Measurements from ENCODE around the gene FCRL1.

FCRL1 gene

GRCh38 chr1:157803851-157804250 is 16.1 kb downstream of the FCRL1 start:
- DNase-seq (ENCODE audit: low read depth in 3 of 3) = no peak

GRCh38 chr1:157799996-157800395 is 19.9 kb downstream of the FCRL1 start:
- no peak for DNase-seq (ENCODE audit: low read depth in 3 of 3)

GRCh38 chr1:157798211-157798610 is 21.7 kb downstream of the FCRL1 start:
- DNase-seq (ENCODE audit: low read depth in 3 of 3) = no peak

- DNase-seq (ENCODE audit: low read depth in 3 of 3) = no peak
Observed at GRCh38 chr1:157785248-157785647, 34.7 kb downstream of the FCRL1 start.

DNA sequence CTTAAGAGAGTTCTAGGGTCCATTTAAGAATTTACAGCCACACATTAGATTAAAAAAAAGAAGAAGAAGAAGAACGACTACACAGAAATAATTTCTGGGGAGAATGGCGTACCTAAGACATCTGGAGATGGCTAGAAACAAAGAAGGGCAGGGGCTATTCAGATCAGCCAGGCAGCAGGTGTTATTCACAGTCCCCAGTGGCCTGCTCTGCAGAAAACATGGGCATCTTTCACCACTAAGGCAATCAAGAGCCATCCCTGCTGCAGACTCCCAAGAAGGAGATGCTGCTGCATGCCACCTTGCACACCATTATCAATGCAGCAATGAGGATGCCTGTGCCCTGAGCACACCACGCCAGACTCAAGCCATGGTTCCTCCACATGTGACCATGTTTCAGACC is 35.1 kb downstream of the FCRL1 start:
- no peak for DNase-seq (ENCODE audit: low read depth in 3 of 3)

DNA sequence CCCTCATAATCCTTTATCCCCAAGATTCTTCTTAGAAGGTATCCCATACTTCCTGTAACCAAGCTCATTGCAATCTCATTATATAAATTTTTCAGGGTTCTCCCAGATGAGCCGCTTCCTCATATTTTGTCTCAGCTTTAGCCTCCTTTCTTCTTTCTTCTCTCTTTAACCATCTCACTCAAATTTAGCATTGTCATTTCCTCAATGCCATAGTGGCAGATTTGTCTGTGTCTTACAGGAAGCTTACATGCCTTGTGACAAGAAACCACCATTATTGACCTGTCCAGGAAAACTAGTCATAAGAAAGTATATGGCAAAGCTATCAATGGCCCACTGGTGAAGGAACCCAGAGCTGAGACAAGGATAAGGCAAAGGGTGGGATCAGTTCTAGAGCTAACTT is 37.0 kb downstream of the FCRL1 start:
- no peak for DNase-seq (ENCODE audit: low read depth in 3 of 3)

DNA sequence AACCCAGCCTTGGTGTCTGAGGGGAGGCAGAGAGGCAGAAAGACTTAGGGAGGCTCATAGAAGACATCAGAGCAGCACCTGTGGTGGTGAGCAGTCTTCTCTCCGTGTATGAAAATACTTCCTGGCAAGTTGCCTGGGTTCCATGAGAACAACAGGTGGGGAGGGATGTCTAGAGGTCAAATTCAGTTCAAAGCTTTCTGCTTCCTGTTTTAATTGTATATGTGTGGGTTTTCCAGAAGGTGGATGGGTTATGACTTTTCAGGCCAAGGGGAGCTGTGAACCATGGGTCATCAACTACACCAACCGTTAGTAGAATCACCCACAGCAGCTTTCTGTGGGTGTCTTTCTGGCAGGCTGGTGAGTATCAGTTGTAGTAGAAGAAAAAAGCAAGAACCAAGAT is 38.9 kb downstream of the FCRL1 start:
- DNase-seq (ENCODE audit: low read depth in 3 of 3) = no peak

GRCh38 chr1:157776971-157777391 is 42.9 kb downstream of the FCRL1 start, which contains the start of gene FCRL2:
FCRL2 (minus strand) TSS chr1:157777132; CDS start chr1:157777073, 59 bp downstream.
- DNase-seq (ENCODE audit: low read depth in 3 of 3) = no peak

GRCh38 chr1:157775101-157775870 is 44.6 kb downstream of the FCRL1 start:
- DNase-seq (ENCODE audit: low read depth in 3 of 3) = no peak

DNA sequence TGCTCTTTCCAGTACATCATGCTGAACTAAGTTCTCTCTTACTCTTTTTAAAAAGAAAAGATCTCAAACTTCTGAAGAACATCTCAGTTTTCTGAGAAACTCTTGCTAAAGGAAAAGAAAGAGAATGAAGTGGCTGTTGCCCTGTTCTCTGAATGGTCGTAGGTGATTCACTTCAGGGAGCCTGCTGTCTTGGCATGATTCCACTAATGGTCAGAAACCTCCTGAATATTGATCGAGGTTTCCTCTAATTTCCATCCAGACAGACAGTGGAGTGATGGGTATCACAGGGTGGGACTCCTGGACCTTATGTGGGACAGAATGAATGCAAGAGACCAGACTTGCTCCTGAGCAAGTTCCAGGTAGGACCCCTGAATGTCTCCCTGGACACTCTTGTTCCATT is 45.5 kb downstream of the FCRL1 start:
- DNase-seq (ENCODE audit: low read depth in 3 of 3) = no peak

DNA sequence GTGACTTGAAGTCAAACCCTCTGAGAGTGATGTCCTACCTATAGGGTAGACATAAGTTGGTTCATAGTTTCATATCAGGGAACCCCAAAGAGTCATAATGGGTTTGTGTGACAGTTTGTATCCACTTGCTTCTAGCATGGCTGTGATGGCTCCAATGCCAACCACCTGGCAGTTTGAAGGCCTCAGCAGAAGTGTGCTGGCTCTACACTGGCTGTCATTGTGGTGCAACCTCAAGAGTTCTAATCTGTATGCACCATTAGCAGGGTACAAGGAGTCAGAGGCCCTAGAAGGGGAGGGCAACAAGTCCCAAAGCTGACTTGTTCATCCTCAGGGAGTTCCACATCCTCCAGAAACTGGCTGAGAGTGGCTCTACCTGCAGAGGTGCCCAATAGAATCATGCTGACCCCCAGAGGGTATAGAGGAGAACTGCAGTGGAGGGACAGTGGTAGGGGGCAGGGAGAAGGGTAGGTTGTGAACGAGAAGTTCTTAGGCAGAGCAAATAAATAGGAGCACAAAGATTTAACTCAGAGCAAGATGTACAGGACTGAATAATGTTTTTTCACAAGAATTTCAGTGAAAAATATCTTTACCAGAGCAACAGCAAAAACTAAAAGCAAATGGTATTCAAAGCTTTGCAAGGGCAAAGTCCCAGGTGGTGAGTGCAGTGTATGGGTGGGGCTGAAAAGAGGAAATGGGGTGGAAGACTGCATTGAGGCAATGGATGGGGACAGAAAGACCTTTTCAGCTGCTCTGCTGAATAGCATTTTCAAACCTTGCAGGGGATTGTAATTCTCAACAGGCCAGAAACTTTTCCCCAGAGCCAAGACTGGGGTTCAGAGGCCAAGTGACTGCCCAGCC is 46.2 kb downstream of the FCRL1 start:
- no peak for DNase-seq (ENCODE audit: low read depth in 3 of 3)

DNA sequence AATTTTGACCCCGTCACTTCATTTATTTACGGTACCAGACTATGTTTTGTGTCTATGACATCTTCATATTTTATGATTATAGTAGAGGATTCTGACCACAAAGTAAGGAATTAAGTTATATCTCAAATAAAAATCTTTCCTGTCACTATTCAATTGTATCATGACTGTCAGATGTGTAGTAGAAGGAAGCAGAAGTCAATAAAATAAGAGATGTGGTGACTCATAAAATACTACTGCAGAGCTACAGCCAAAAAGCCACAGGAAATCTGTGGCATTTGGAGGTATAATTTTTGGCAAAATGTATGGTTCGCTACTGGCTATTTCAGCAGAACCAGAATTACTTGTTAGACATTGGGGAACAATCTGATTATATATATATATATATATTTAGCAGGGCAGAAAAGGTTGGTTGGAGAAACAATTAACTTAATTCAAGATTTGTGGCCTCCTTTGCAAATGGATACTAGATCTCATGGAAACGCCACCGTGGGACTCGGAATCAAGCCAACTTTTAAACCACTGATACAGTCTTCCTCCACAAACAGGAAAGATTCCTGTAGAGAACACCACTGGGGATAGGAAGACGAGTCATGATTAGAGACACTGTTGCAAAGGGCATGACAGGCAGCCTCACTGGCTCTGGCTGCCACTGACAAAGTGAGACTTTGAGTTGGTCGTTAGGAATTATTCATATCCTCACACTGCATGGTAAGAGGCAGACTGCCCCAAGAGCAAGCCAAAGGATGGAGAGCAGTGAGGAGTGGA is 48.1 kb downstream of the FCRL1 start:
- no peak for DNase-seq (ENCODE audit: low read depth in 3 of 3)

DNA sequence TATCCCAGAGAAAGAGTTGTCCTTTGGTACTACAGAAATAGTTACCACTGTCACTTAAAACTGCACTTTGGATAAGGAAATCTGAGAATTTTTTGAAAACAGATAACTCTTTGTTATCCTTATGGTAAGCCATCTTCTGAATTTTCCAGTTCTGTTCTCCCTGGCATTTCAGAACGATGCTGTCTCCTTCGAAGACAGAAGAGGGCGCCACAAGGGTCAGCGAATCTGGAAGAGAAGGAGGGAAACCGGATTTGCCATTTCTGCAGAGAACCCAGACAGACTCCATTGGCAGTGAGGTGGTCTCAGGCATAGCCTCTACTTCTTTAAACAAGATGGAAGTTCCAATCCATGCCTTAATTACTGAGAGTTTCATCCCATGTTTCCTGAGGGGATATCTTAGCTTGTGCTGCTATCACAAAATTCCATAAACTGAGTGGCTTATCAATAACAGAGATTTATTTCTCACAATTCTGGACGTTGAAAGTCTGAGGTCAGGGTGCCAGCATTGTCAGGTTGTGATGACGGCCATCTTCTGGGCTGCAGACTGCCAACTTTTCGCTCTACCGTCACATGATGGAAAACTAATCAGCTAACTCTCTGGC is 49.4 kb downstream of the FCRL1 start:
- no peak for DNase-seq (ENCODE audit: low read depth in 3 of 3)

- no peak for DNase-seq (ENCODE audit: low read depth in 3 of 3)
Observed at GRCh38 chr1:157766792-157767191, 53.1 kb downstream of the FCRL1 start.

- DNase-seq (ENCODE audit: low read depth in 3 of 3) = no peak
Observed at GRCh38 chr1:157758018-157758417, 61.9 kb downstream of the FCRL1 start.

DNA sequence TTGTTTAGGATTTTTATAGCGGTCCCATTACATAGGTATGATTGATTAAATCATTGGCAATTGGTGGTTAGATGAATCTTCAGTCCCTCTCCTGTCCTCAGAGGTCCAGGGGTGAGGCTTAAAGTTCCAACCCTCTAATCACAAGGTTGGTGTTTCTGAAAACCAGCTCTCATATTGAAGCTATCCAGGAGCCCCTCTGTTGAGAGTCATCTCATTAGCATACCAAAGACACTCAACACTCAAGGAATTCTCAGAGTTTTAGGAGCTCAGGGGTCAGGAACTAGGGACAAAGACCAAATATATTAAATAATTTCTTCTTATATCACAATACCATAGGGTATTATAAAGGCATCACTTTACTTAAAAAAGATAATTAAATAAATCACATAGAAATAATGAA is 66.3 kb downstream of the FCRL1 start:
- DNase-seq (ENCODE audit: low read depth in 3 of 3) = no peak

- DNase-seq (ENCODE audit: low read depth in 3 of 3) = no peak
Observed at GRCh38 chr1:157751283-157751682, 68.6 kb downstream of the FCRL1 start.

- DNase-seq (ENCODE audit: low read depth in 3 of 3) = no peak
Observed at GRCh38 chr1:157748262-157748817, 71.6 kb downstream of the FCRL1 start.
